Activated T-cell treated with anti-CD3 and anti-CD28 coated beads, Interleukin-2, amount 50 U/mL, for 72 hours (primary cell): Measurements from ENCODE around the gene RAB3C. TPM values are rescaled to one million over a fixed set of nuclear protein-coding genes. Genes with fewer than 3 reads are reported as not detected.

Experiments used
- ATAC-seq, 2 donors: fragments of 150-1000 bp; cut with Tn5 transposase; replicated peaks in 1 of 2; 2 replicates each; pipeline ENCODE4 v1.10.0; 2021; ENCODE audit warnings: moderate library complexity in 2 of 2, mild to moderate bottlenecking in 1 of 2
- DNase-seq, 2 donors: peaks; one replicate each; pipeline ENCODE4 v3.0.0; 2021 to 2022; ENCODE audit warnings: mixed read lengths in 1 of 2
- H3K27ac Mint-ChIP-seq: one replicate; pipeline ENCODE4 v1.8.0; 2022; ENCODE audit warnings: mild to moderate bottlenecking, moderate library complexity, mixed read lengths
- H3K27me3 Mint-ChIP-seq: one replicate; pipeline ENCODE4 v1.8.0; 2022; ENCODE audit warnings: low read depth, mixed read lengths
- H3K36me3 Mint-ChIP-seq, 2 donors: one replicate each; pipeline ENCODE4 v1.8.0; 2022; ENCODE audit warnings: mixed read lengths in 2 of 2, mild to moderate bottlenecking in 1 of 2; ENCODE audit not compliant: insufficient read depth in 2 of 2
- H3K4me1 Mint-ChIP-seq: one replicate; pipeline ENCODE4 v1.8.0; 2022; ENCODE audit warnings: low read depth, mixed read lengths
- H3K4me3 Mint-ChIP-seq, 2 donors: one replicate each; pipeline ENCODE4 v1.8.0; 2022; ENCODE audit warnings: mild to moderate bottlenecking in 2 of 2, mixed read lengths in 2 of 2, moderate library complexity in 2 of 2
- H3K9me3 Mint-ChIP-seq, 2 donors: one replicate each; pipeline ENCODE4 v1.8.0; 2022; ENCODE audit warnings: mixed read lengths in 2 of 2
- total RNA-seq, 2 donors: library from RNA; stranded (reverse); gene quantifications; one replicate each; pipeline ENCODE4 v1.2.3, GENCODE V29; 2022

Gene RAB3C
- total RNA-seq, 2 donors from 2014 or later, result not detected

DNA sequence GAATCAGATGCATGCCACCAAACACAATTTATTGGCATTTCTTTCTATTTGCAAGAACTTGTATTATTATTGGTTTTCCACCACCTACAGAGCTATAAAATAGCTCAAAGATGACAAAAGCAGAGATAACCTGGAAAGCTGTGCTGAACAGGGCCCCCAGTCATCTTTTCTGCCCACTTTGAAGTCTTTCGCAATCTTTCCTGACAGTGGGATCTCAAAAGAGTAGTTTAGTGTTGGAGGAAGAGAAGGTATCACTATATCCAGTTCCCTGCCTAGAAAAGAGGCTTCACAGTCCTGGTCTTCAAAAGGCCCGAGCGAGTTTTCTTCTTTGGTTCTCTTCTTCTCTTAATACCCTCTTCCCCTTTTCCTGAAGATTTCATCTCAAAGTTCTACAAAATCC, 231.0 kb downstream of the RAB3C start:
- H3K27me3 Mint-ChIP-seq, result no peaks in the 10 kb centered on the region
- no peak overlapping the region for H3K4me3 Mint-ChIP-seq
- no peak overlapping the region for H3K27ac Mint-ChIP-seq
- H3K9me3 Mint-ChIP-seq, result no peaks in the 10 kb centered on the region
- no peaks in the 10 kb centered on the region for H3K36me3 Mint-ChIP-seq
- DNase-seq (no peak), ATAC-seq (no peak)
- H3K4me1 Mint-ChIP-seq, result no peaks in the 10 kb centered on the region

- H3K36me3 Mint-ChIP-seq, result no peaks in the 10 kb centered on the region
- no peak for ATAC-seq
- H3K27ac Mint-ChIP-seq, result no peak overlapping the region
- H3K9me3 Mint-ChIP-seq, result no peaks in the 10 kb centered on the region
- no peaks in the 10 kb centered on the region for H3K27me3 Mint-ChIP-seq
- H3K4me3 Mint-ChIP-seq, result no peak overlapping the region
- DNase-seq, result no peak
- no peaks in the 10 kb centered on the region for H3K4me1 Mint-ChIP-seq
Observed at GRCh38 chr5:58816181-58816731, 233.4 kb downstream of the RAB3C start.

DNA sequence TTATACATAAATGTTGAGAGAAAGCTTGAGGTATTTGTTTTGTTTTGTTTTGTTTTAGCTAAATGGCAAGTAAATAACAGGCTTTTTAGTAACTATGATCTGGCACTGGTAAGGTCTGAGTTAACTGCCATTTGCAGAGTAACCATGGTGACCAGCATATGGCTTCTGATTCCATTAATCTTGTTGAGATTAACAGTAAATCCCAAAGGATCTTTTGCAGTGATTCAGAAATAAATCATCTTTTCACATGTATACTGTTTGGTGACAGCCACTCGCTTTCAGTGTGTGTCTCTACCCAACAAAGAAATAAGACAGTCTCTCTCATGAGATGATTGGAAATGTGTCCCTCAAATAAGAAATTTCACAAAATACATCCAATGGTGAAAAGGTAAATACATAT, 235.6 kb downstream of the RAB3C start:
- H3K4me3 Mint-ChIP-seq, result no peak overlapping the region
- H3K4me1 Mint-ChIP-seq, result no peaks in the 10 kb centered on the region
- ATAC-seq (no peak), DNase-seq (no peak)
- no peaks in the 10 kb centered on the region for H3K27me3 Mint-ChIP-seq
- H3K9me3 Mint-ChIP-seq, result no peaks in the 10 kb centered on the region
- no peaks in the 10 kb centered on the region for H3K36me3 Mint-ChIP-seq
- H3K27ac Mint-ChIP-seq, result no peak overlapping the region

GRCh38 chr5:58825441-58825840, 242.6 kb downstream of the RAB3C start:
- H3K4me1 Mint-ChIP-seq, result peaks cover 9% of the 10 kb centered on the region
- H3K27ac Mint-ChIP-seq, result no peak overlapping the region
- DNase-seq (no peak), ATAC-seq (no peak)
- H3K36me3 Mint-ChIP-seq, result no peaks in the 10 kb centered on the region
- peaks cover 14% of the 10 kb centered on the region for H3K27me3 Mint-ChIP-seq
- H3K9me3 Mint-ChIP-seq, result peaks cover 0 to 1% of the 10 kb centered on the region in 2 donors
- H3K4me3 Mint-ChIP-seq, result no peak overlapping the region

DNA sequence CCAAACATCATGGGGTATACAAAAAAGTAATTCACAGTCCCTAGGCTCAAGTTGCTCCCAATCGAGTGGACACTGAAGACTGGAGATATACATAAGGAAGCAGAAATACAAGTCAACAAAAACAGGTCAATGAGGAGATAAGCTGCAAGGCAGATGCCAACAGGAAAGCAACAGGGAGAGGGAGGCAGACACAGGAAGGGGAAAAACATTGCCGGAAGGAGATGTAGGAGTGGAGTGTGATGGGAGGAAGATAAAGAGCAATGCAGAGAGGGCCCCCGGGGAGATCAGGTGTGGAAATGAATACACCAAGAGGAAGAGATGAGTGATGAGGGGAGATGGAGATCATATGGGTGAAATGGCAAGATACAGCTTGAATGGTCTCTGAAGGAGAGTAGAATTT, 243.0 kb downstream of the RAB3C start:
- H3K27me3 Mint-ChIP-seq, result peaks cover 14% of the 10 kb centered on the region
- ATAC-seq (peak in 1 of 2 donors; percentile 39), DNase-seq (no peak)
- no peak overlapping the region for H3K27ac Mint-ChIP-seq
- H3K4me3 Mint-ChIP-seq, result no peak overlapping the region
- no peaks in the 10 kb centered on the region for H3K36me3 Mint-ChIP-seq
- peaks cover 0 to 1% of the 10 kb centered on the region in 2 donors for H3K9me3 Mint-ChIP-seq
- H3K4me1 Mint-ChIP-seq, result peaks cover 9% of the 10 kb centered on the region

GRCh38 chr5:58827463-58827862, 244.6 kb downstream of the RAB3C start:
- no peak overlapping the region for H3K4me3 Mint-ChIP-seq
- peaks cover 0 to 1% of the 10 kb centered on the region in 2 donors for H3K9me3 Mint-ChIP-seq
- ATAC-seq, result no peak
- H3K4me1 Mint-ChIP-seq, result peaks cover 9% of the 10 kb centered on the region
- DNase-seq, result no peak
- H3K36me3 Mint-ChIP-seq, result no peaks in the 10 kb centered on the region
- no peak overlapping the region for H3K27ac Mint-ChIP-seq
- peaks cover 14% of the 10 kb centered on the region for H3K27me3 Mint-ChIP-seq

GRCh38 chr5:58828258-58828657, 245.4 kb downstream of the RAB3C start:
- H3K27me3 Mint-ChIP-seq, result peaks cover 16% of the 10 kb centered on the region
- peaks cover 0 to 1% of the 10 kb centered on the region in 2 donors for H3K9me3 Mint-ChIP-seq
- H3K4me1 Mint-ChIP-seq, result peaks cover 9% of the 10 kb centered on the region
- ATAC-seq (no peak), DNase-seq (no peak)
- no peak overlapping the region for H3K4me3 Mint-ChIP-seq
- no peaks in the 10 kb centered on the region for H3K36me3 Mint-ChIP-seq
- H3K27ac Mint-ChIP-seq, result no peak overlapping the region

DNA sequence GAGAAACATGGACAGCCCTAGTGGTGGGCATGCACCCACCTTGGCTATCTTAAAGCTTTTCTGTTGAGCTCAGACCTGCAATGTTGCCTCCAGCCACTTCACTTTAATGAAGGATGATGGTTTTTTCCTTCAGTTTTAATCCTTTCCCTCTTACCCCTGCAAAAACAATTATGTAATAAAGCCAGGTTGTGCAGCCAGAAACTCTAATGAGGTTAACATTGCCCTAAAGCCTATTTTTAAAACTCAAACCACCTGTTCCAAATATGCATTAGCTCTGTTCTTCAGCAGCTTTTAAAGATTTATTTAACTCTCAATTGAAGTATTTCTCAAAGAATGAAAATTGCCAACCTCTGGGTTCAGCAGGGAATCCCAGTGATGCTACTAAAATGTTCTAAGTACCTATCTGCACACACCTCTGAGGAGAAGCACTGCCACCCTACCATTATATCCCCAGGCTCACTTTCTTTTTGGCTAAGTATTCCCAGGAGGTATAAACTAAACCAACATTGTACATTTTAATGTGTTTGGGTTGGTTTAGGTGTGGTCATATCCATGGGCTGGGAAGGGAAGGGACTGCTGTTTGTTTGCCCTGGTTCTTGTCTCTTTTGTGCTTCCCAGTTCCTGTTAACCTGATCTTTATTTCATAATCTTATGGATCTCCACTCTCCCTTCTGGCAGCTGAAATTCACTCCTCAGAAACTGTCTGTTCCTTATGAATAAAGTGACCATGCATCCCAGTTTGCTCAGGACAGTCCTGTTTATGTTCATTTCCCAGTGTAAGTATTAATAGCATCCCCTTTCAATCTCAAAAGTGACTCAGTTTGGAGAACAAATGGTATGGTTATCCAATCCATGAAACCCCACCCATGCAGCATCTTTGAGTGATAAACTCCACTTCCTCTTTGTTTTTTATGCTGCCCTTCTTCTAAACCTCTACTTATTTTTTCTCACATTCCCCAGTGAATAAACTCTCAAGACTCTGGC, 251.7 kb downstream of the RAB3C start:
- Mint-ChIP-seq H3K4me3 (no peak overlapping the region), H3K36me3 (no peaks in the 10 kb centered on the region), H3K27ac (no peak overlapping the region), H3K9me3 (peaks cover 0 to 2% of the 10 kb centered on the region in 2 donors), H3K27me3 (peaks cover 20% of the 10 kb centered on the region), H3K4me1 (no peaks in the 10 kb centered on the region)
- DNase-seq (no peak), ATAC-seq (no peak)

DNA sequence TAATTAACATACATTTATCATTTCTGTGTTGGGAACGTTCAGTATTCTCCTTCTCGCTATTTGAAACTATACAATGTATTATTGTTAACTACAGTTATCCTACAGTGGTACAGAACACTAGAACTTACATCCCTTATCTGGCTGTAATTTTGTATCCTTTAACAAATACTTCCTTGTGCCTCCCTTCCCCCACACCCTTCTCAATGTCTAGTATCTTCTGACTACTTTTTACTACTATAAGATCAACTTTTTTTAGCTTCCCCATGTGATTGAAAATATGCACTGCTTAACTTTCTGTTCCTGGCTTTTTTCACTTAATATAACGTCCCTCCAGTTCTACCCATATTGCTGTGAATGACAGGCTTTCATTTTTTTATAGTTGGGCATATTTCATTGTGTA, 253.5 kb downstream of the RAB3C start:
- Mint-ChIP-seq H3K4me1 (no peaks in the 10 kb centered on the region), H3K36me3 (peaks cover 0 to 4% of the 10 kb centered on the region in 2 donors), H3K27me3 (peaks cover 20% of the 10 kb centered on the region), H3K27ac (no peak overlapping the region), H3K9me3 (peaks cover 0 to 8% of the 10 kb centered on the region in 2 donors), H3K4me3 (no peak overlapping the region)
- ATAC-seq (no peak), DNase-seq (no peak)

GRCh38 chr5:58838729-58839128, 255.9 kb downstream of the RAB3C start:
- Mint-ChIP-seq H3K36me3 (peaks cover 0 to 4% of the 10 kb centered on the region in 2 donors), H3K4me1 (no peaks in the 10 kb centered on the region), H3K27ac (no peak overlapping the region), H3K27me3 (peaks cover 14% of the 10 kb centered on the region), H3K9me3 (peaks cover 0 to 8% of the 10 kb centered on the region in 2 donors), H3K4me3 (no peak overlapping the region)
- DNase-seq, result no peak
- no peak for ATAC-seq

GRCh38 chr5:58842852-58843251, 260.0 kb downstream of the RAB3C start:
- H3K36me3 Mint-ChIP-seq, result peaks cover 0 to 4% of the 10 kb centered on the region in 2 donors
- DNase-seq (no peak), ATAC-seq (no peak)
- no peaks in the 10 kb centered on the region for H3K4me1 Mint-ChIP-seq
- H3K27ac Mint-ChIP-seq, result no peak overlapping the region
- H3K27me3 Mint-ChIP-seq, result no peaks in the 10 kb centered on the region
- H3K4me3 Mint-ChIP-seq, result no peak overlapping the region
- H3K9me3 Mint-ChIP-seq, result peaks cover 0 to 8% of the 10 kb centered on the region in 2 donors

GRCh38 chr5:58844395-58844794, 261.5 kb downstream of the RAB3C start:
- Mint-ChIP-seq H3K4me1 (no peaks in the 10 kb centered on the region), H3K4me3 (no peak overlapping the region), H3K36me3 (peaks cover 0 to 4% of the 10 kb centered on the region in 2 donors), H3K27ac (no peak overlapping the region), H3K9me3 (peaks cover 0 to 6% of the 10 kb centered on the region in 2 donors), H3K27me3 (no peaks in the 10 kb centered on the region)
- DNase-seq (no peak), ATAC-seq (no peak)

DNA sequence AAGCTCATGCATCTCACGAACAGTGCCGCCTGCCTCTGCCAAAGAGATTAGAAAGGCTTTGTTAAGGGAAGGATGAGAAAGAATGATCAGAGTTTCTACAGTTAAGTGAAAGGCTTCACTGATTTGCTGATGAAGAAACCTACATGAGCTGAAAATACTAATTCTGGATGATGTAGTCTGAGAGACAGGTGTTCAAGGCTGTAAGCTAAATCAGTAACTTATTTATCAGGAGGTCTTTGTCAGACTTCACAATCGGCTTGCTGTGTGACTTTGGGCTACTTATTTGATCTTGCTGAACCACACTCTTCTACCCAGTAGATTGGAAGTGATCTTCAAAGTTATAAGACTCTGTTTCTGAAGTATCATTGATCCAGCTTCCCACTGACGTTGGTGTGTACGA, 264.2 kb downstream of the RAB3C start:
- H3K4me3 Mint-ChIP-seq, result no peak overlapping the region
- DNase-seq, result no peak
- H3K4me1 Mint-ChIP-seq, result no peaks in the 10 kb centered on the region
- peaks cover 8% of the 10 kb centered on the region for H3K27me3 Mint-ChIP-seq
- H3K27ac Mint-ChIP-seq, result no peak overlapping the region
- no peaks in the 10 kb centered on the region for H3K9me3 Mint-ChIP-seq
- no peak for ATAC-seq
- H3K36me3 Mint-ChIP-seq, result no peaks in the 10 kb centered on the region
